ENCODE data around the gene C1QB. TPM values are rescaled to one million over a fixed set of nuclear protein-coding genes. Genes with fewer than 3 reads are reported as not detected.

Gene C1QB
- total RNA-seq, 6 experiments from 2014 or later: 69.8 to 330 (median 152) TPM

- ATAC-seq (no peak), DNase-seq (no peak)
- Histone ChIP-seq H3K27me3 (no peaks in the 10 kb centered on the region), H3K4me1 (no peaks in the 10 kb centered on the region), H3K9me3 (no peaks in the 10 kb centered on the region), H3K27ac (no peak overlapping the region), H3K36me3 (no peaks in the 10 kb centered on the region), H3K4me3 (no peak overlapping the region)
- TF ChIP-seq POLR2A (IDR thresholded peaks at IDR 0.05) (no peak), CTCF (IDR thresholded peaks at IDR 0.05) (no peak)
- intact Hi-C loops (cut with DNase I): loop anchor here in 1 of 2 donors (10.0 kb wide), 1 partner anchor 65 kb away; no protein-coding TSS in a partner anchor
- WGBS (ENCODE audit: insufficient coverage, low coverage, low lambda C conversion rate, missing lambda C conversion rate): 59% methylated on average over 2 of the region's 12 CpGs
Measured at GRCh38 chr1:22619798-22620197, 33.2 kb upstream of the C1QB start.

DNA sequence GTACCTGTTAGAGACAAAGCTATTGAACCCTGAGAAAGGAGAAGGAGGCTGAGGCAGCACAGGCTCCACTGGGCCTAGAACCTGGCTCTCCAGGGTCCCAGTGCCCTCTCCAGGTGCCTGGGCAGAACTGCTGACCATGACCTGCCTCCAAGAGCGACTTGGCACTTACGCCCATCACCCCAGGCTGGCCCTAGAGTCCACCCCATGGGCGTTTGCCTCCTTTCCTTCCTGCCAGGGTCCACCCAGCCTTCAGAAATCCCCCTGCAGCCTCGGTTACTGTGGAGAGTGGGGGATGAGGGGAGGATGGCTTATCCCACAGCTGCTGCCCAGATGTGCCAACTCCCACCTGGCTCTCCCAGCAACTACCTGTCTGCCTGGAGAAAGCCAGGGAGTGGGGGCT lies 31.3 kb upstream of the C1QB start:
- Histone ChIP-seq H3K36me3 (no peaks in the 10 kb centered on the region), H3K9me3 (no peaks in the 10 kb centered on the region), H3K27ac (no peak overlapping the region), H3K4me1 (no peaks in the 10 kb centered on the region), H3K27me3 (no peaks in the 10 kb centered on the region), H3K4me3 (no peak overlapping the region)
- ATAC-seq: peak in 1 of 4 donors; percentile 7
- intact Hi-C loops (cut with DNase I): no loop called here
- no peak for DNase-seq
- no peak for TF ChIP-seq POLR2A (IDR thresholded peaks at IDR 0.05)
- TF ChIP-seq CTCF (IDR thresholded peaks at IDR 0.05): no peak
- WGBS (ENCODE audit: insufficient coverage, low coverage, low lambda C conversion rate, missing lambda C conversion rate): no CpG with 5 or more reads among the region's 4 CpGs

GRCh38 chr1:22625262-22625925 lies 27.6 kb upstream of the C1QB start:
- no peak overlapping the region for H3K4me3 ChIP-seq
- intact Hi-C loops (cut with DNase I): no loop called here
- no peaks in the 10 kb centered on the region for H3K9me3 ChIP-seq
- DNase-seq (no peak), ATAC-seq (no peak)
- H3K27ac ChIP-seq: no peak overlapping the region
- H3K4me1 ChIP-seq: no peaks in the 10 kb centered on the region
- H3K36me3 ChIP-seq: no peaks in the 10 kb centered on the region
- WGBS (ENCODE audit: insufficient coverage, low coverage, low lambda C conversion rate, missing lambda C conversion rate): 29% methylated on average over 9 of the region's 9 CpGs
- H3K27me3 ChIP-seq: no peaks in the 10 kb centered on the region
- TF ChIP-seq POLR2A (IDR thresholded peaks at IDR 0.05): no peak

- no peak for TF ChIP-seq CTCF (IDR thresholded peaks at IDR 0.05)
- TF ChIP-seq POLR2A (IDR thresholded peaks at IDR 0.05): no peak
- Histone ChIP-seq H3K36me3 (no peaks in the 10 kb centered on the region), H3K9me3 (no peaks in the 10 kb centered on the region), H3K4me1 (no peaks in the 10 kb centered on the region), H3K27me3 (no peaks in the 10 kb centered on the region), H3K27ac (no peak overlapping the region), H3K4me3 (no peak overlapping the region)
- ATAC-seq: no peak
- 14% methylated on average over 13 of the region's 20 CpGs for WGBS (ENCODE audit: insufficient coverage, low coverage, low lambda C conversion rate, missing lambda C conversion rate)
- intact Hi-C loops (cut with DNase I): no loop called here
- DNase-seq: no peak
Measured at GRCh38 chr1:22626237-22627157, 26.5 kb upstream of the C1QB start.

GRCh38 chr1:22627331-22627730 lies 25.7 kb upstream of the C1QB start:
- WGBS (ENCODE audit: insufficient coverage, low coverage, low lambda C conversion rate, missing lambda C conversion rate): 26% methylated on average over 2 of the region's 5 CpGs
- no peaks in the 10 kb centered on the region for H3K27me3 ChIP-seq
- H3K4me1 ChIP-seq: no peaks in the 10 kb centered on the region
- DNase-seq (no peak), ATAC-seq (no peak)
- H3K36me3 ChIP-seq: no peaks in the 10 kb centered on the region
- intact Hi-C loops (cut with DNase I): no loop called here
- H3K27ac ChIP-seq: no peak overlapping the region
- no peak overlapping the region for H3K4me3 ChIP-seq
- no peak for TF ChIP-seq POLR2A (IDR thresholded peaks at IDR 0.05)
- TF ChIP-seq CTCF (IDR thresholded peaks at IDR 0.05): no peak
- no peaks in the 10 kb centered on the region for H3K9me3 ChIP-seq

Measured in right lobe of liver (tissue), 6 donors.